ENCODE measurements around the gene PLEKHG4B.
A peak's percentile ranks its signal among the peaks of the same experiment; 100 is the strongest.
"Not testable (repeated sequence)": the region's sequence is repeated elsewhere in the genome, so short reads cannot be mapped to it uniquely, and the experiment has no call there.

PLEKHG4B gene

GRCh38 chr5:91556-92263 lies at the start of gene PLEKHG4B:
TSS of gene PLEKHG4B (plus strand) at chr5:92168. CDS start at chr5:92232, 64 bp downstream.
- DNase-seq = no peak

- no peak for DNase-seq
These were observed 49.7 kb upstream of the PLEKHG4B start for GRCh38 chr5:42250-42649.

GRCh38 chr5:48192-48591 lies 43.8 kb upstream of the PLEKHG4B start:
- no peak for DNase-seq

GRCh38 chr5:49530-49929 lies 42.4 kb upstream of the PLEKHG4B start:
- not testable (repeated sequence) for DNase-seq

GRCh38 chr5:49953-50544 lies 41.9 kb upstream of the PLEKHG4B start:
- no peak for DNase-seq

- DNase-seq = no peak
These were observed 41.1 kb upstream of the PLEKHG4B start for GRCh38 chr5:50724-51499.

GRCh38 chr5:51500-51823 lies 40.5 kb upstream of the PLEKHG4B start:
- DNase-seq = no peak

GRCh38 chr5:53381-54174 lies 38.4 kb upstream of the PLEKHG4B start:
- DNase-seq = peak; percentile 52

GRCh38 chr5:54175-54730 lies 37.7 kb upstream of the PLEKHG4B start:
- no peak for DNase-seq

- no peak for DNase-seq
These were observed 36.9 kb upstream of the PLEKHG4B start for GRCh38 chr5:54876-55569.

- DNase-seq = no peak
These were observed 35.2 kb upstream of the PLEKHG4B start for GRCh38 chr5:56561-57290.

GRCh38 chr5:60250-60649 lies 31.7 kb upstream of the PLEKHG4B start:
- not testable (repeated sequence) for DNase-seq

- no peak for DNase-seq
These were observed 21.5 kb upstream of the PLEKHG4B start for GRCh38 chr5:70440-70839.

- not testable (repeated sequence) for DNase-seq
These were observed 19.4 kb upstream of the PLEKHG4B start for GRCh38 chr5:72316-73180.

GRCh38 chr5:73181-73447 lies 18.9 kb upstream of the PLEKHG4B start:
- not testable (repeated sequence) for DNase-seq

GRCh38 chr5:73768-74502 lies 18.0 kb upstream of the PLEKHG4B start:
- no peak for DNase-seq

GRCh38 chr5:74503-75109 lies 17.4 kb upstream of the PLEKHG4B start:
- no peak for DNase-seq

- DNase-seq = no peak
These were observed 16.3 kb upstream of the PLEKHG4B start for GRCh38 chr5:75331-76320.

Measured in activated T-cell treated with anti-CD3 and anti-CD28 coated beads, Interleukin-2, amount 50 U/mL, for 1 hour (primary cell).